ENCODE data around the gene USP6NL. TPM values are rescaled to one million over a fixed set of nuclear protein-coding genes. Genes with fewer than 3 reads are reported as not detected.
A peak's percentile ranks its signal among the peaks of the same experiment; 100 is the strongest.

The USP6NL gene
- total RNA-seq, 4 donors from 2014 or later = 28.8 to 56.4 (median 34.0) TPM

- TF ChIP-seq CTCF (IDR thresholded peaks at IDR 0.05) (no peak), POLR2A (IDR thresholded peaks at IDR 0.05) (no peak)
- peak overlapping the region in 1 of 4 donors; percentile 9 for H3K4me3 ChIP-seq
- 63 to 86% methylated on average over 4 of the region's 4 CpGs for WGBS, 2 donors
- no peak overlapping the region for H3K27ac ChIP-seq
- intact Hi-C loops (cut with DNase I) = no loop called here
- no peaks in the 10 kb centered on the region for H3K9me3 ChIP-seq
- no peak for DNase-seq
- H3K27me3 ChIP-seq = no peaks in the 10 kb centered on the region
- H3K4me1 ChIP-seq = peaks cover 0 to 16% (median 0%) of the 10 kb centered on the region in 3 donors
- H3K36me3 ChIP-seq = peaks cover 0 to under 1% (median 0%) of the 10 kb centered on the region in 3 donors
Measured at GRCh38 chr10:11532306-11532705, 79.1 kb downstream of the USP6NL start.

GRCh38 chr10:11530806-11531205, 80.6 kb downstream of the USP6NL start:
- no peak for DNase-seq
- peaks cover 0 to 16% (median 0%) of the 10 kb centered on the region in 3 donors for H3K4me1 ChIP-seq
- H3K4me3 ChIP-seq = no peak overlapping the region
- TF ChIP-seq CTCF (IDR thresholded peaks at IDR 0.05) (no peak), POLR2A (IDR thresholded peaks at IDR 0.05) (no peak)
- peaks cover 0 to 8% (median 0%) of the 10 kb centered on the region in 3 donors for H3K36me3 ChIP-seq
- no peak overlapping the region for H3K27ac ChIP-seq
- intact Hi-C loops (cut with DNase I) = no loop called here
- H3K9me3 ChIP-seq = no peaks in the 10 kb centered on the region
- no peaks in the 10 kb centered on the region for H3K27me3 ChIP-seq
- WGBS, 2 donors = 67 to 70% methylated on average over 5 of the region's 5 CpGs

GRCh38 chr10:11529276-11529903, 82.1 kb downstream of the USP6NL start:
- peaks cover 0 to 16% (median 0%) of the 10 kb centered on the region in 3 donors for H3K4me1 ChIP-seq
- no peak overlapping the region for H3K4me3 ChIP-seq
- intact Hi-C loops (cut with DNase I) = no loop called here
- 68 to 83% methylated on average over 1 of the region's 1 CpG for WGBS, 2 donors
- DNase-seq = no peak
- no peak overlapping the region for H3K27ac ChIP-seq
- TF ChIP-seq CTCF (IDR thresholded peaks at IDR 0.05) (no peak), POLR2A (IDR thresholded peaks at IDR 0.05) (no peak)
- no peaks in the 10 kb centered on the region for H3K27me3 ChIP-seq
- no peaks in the 10 kb centered on the region for H3K9me3 ChIP-seq
- peaks cover 0 to 14% (median 0%) of the 10 kb centered on the region in 3 donors for H3K36me3 ChIP-seq

GRCh38 chr10:11528286-11528685, 83.2 kb downstream of the USP6NL start:
- peaks cover 0 to 20% (median 0%) of the 10 kb centered on the region in 3 donors for H3K36me3 ChIP-seq
- WGBS, 2 donors = 74 to 95% methylated on average over 3 of the region's 3 CpGs
- no peak for DNase-seq
- H3K4me3 ChIP-seq = peak overlapping the region in 1 of 4 donors; percentile 40
- TF ChIP-seq POLR2A (IDR thresholded peaks at IDR 0.05) (no peak), CTCF (IDR thresholded peaks at IDR 0.05) (no peak)
- peaks cover 0 to 11% (median 0%) of the 10 kb centered on the region in 3 donors for H3K4me1 ChIP-seq
- intact Hi-C loops (cut with DNase I) = no loop called here
- H3K27me3 ChIP-seq = no peaks in the 10 kb centered on the region
- H3K9me3 ChIP-seq = no peaks in the 10 kb centered on the region
- H3K27ac ChIP-seq = peak overlapping the region in 1 of 4 donors; percentile 38

- DNase-seq = no peak
- no peaks in the 10 kb centered on the region for H3K27me3 ChIP-seq
- H3K9me3 ChIP-seq = no peaks in the 10 kb centered on the region
- H3K4me3 ChIP-seq = peak overlapping the region in 1 of 4 donors; percentile 40
- peaks cover 0 to 15% (median 0%) of the 10 kb centered on the region in 3 donors for H3K4me1 ChIP-seq
- intact Hi-C loops (cut with DNase I) = no loop called here
- WGBS, 2 donors = 49 to 51% methylated on average over 4 of the region's 4 CpGs
- peak overlapping the region in 2 of 4 donors; percentile 7 to 38 for H3K27ac ChIP-seq
- H3K36me3 ChIP-seq = peaks cover 0 to 20% (median 0%) of the 10 kb centered on the region in 3 donors
- no peak for TF ChIP-seq CTCF (IDR thresholded peaks at IDR 0.05)
- no peak for TF ChIP-seq POLR2A (IDR thresholded peaks at IDR 0.05)
Measured at GRCh38 chr10:11527691-11528255, 83.7 kb downstream of the USP6NL start.
